HepG2 (cell line): ENCODE results near the gene NDUFV1. TPM values are rescaled to one million over a fixed set of nuclear protein-coding genes. Genes with fewer than 3 reads are reported as not detected.

Experiments
- KLF16 ChIP-seq, 2 experiments: sonication (generic) in 1 of 2; formaldehyde crosslinking in 1 of 2; IDR thresholded peaks; 2 replicates each; pipeline versions ENCODE4 v1.6.1 to v1.8.0; 2016 to 2023; ENCODE audit warnings: missing genetic modification reagents in 2 of 2, missing compliant biosample characterization in 1 of 2
- KMT2B ChIP-seq: IDR thresholded peaks from 2 replicates; pipeline ENCODE4 v1.6.1; 2016; ENCODE audit warnings: missing genetic modification reagents, missing compliant biosample characterization
- RFXAP ChIP-seq: sonication (generic); formaldehyde crosslinking; IDR thresholded peaks from 2 replicates; pipeline ENCODE4 v1.4.0; 2020; ENCODE audit warnings: missing genetic modification reagents, borderline replicate concordance
- SRSF1 ChIP-seq: fragments of 200-400 bp; formaldehyde crosslinking; optimal IDR thresholded peaks from 2 replicates; pipeline ENCODE3; 2017; ENCODE audit warnings: mild to moderate bottlenecking, low read depth, low read length, moderate library complexity
- TP53 ChIP-seq: sonication (generic); formaldehyde crosslinking; conservative IDR thresholded peaks from 2 replicates; pipeline ENCODE4 v1.4.0; 2020; ENCODE audit warnings: missing genetic modification reagents
- ZNF205 ChIP-seq: IDR thresholded peaks from 2 replicates; pipeline ENCODE4 v1.6.1; 2018; ENCODE audit warnings: missing biosample characterization, missing genetic modification reagents
- ZNF33A ChIP-seq: sonication (generic); formaldehyde crosslinking; IDR thresholded peaks from 2 replicates; pipeline ENCODE4 v1.5.1; 2020; ENCODE audit warnings: missing genetic modification reagents, mild to moderate bottlenecking, moderate library complexity, borderline replicate concordance
- ZNF747 ChIP-seq: sonication (generic); formaldehyde crosslinking; IDR thresholded peaks from 2 replicates; pipeline ENCODE4 v1.8.1; 2023; ENCODE audit warnings: missing genetic modification reagents, mild to moderate bottlenecking, borderline replicate concordance
- ZNF788 ChIP-seq: sonication (generic); formaldehyde crosslinking; IDR thresholded peaks from 2 replicates; pipeline ENCODE4 v1.5.0; 2020; ENCODE audit warnings: mild to moderate bottlenecking, missing genetic modification reagents, borderline replicate concordance
- polyA plus RNA-seq, 8 experiments: library from polyadenylated mRNA; depleted of rRNA in 3 of 8; stranded (reverse) in 7 of 8; unstranded in 1 of 8; fragments of >200 nt; fragmentation: Illumina TruSeq in 4 of 8; extraction: Trizol in 4 of 8; gene quantifications; 2 replicates each; pipeline versions ENCODE4 v1.2.1 to v1.2.3, GENCODE V29; 2011 to 2016; ENCODE audit warnings: low read depth in 4 of 8, missing spikeins in 1 of 8, mixed read lengths in 1 of 8; ENCODE audit not compliant: insufficient read depth in 1 of 8
- total RNA-seq, 5 experiments: library from RNA; depleted of rRNA; stranded (reverse); fragments of >200 nt; fragmentation: Illumina TruSeq; extraction: Trizol; gene quantifications; 2 replicates each; pipeline ENCODE4 v1.2.3, GENCODE V29; 2016; ENCODE audit warnings: low read depth in 1 of 5
- TF ChIP-seq, protein P1 (sequence below): sonication (generic); formaldehyde crosslinking; IDR thresholded peaks from 2 replicates; pipeline ENCODE4 v1.8.0; 2022; ENCODE audit warnings: mild to moderate bottlenecking, missing genetic modification reagents, borderline replicate concordance
- TF ChIP-seq, protein P2 (sequence below): sonication (generic); formaldehyde crosslinking; IDR thresholded peaks from 2 replicates; pipeline ENCODE4 v1.5.1; 2020; ENCODE audit warnings: mild to moderate bottlenecking, missing genetic modification reagents, borderline replicate concordance
- TF ChIP-seq, protein P3 (sequence below): sonication (generic); formaldehyde crosslinking; IDR thresholded peaks from 2 replicates; pipeline ENCODE4 v1.9.0; 2021; ENCODE audit warnings: missing genetic modification reagents, borderline replicate concordance
- TF ChIP-seq, protein P4 (sequence below), 2 experiments: sonication (generic) in 1 of 2; formaldehyde crosslinking in 1 of 2; IDR thresholded peaks; 2 replicates each; pipeline versions ENCODE4 v1.4.0 to v1.6.1; 2018 to 2020; ENCODE audit warnings: missing genetic modification reagents in 2 of 2, borderline replicate concordance in 1 of 2, low read depth in 1 of 2, mild to moderate bottlenecking in 1 of 2, missing biosample characterization in 1 of 2
- TF ChIP-seq, protein P5 (sequence below): sonication (generic); formaldehyde crosslinking; IDR thresholded peaks from 2 replicates; pipeline ENCODE4 v1.5.1; 2020; ENCODE audit warnings: missing genetic modification reagents, mild to moderate bottlenecking, borderline replicate concordance

Gene NDUFV1
- total and polyA plus RNA-seq, 2 of the 13 experiments (the other 11 are each of a cell fraction or from before 2014, with no cell fraction given) = 88.9 to 137 TPM

DNA sequence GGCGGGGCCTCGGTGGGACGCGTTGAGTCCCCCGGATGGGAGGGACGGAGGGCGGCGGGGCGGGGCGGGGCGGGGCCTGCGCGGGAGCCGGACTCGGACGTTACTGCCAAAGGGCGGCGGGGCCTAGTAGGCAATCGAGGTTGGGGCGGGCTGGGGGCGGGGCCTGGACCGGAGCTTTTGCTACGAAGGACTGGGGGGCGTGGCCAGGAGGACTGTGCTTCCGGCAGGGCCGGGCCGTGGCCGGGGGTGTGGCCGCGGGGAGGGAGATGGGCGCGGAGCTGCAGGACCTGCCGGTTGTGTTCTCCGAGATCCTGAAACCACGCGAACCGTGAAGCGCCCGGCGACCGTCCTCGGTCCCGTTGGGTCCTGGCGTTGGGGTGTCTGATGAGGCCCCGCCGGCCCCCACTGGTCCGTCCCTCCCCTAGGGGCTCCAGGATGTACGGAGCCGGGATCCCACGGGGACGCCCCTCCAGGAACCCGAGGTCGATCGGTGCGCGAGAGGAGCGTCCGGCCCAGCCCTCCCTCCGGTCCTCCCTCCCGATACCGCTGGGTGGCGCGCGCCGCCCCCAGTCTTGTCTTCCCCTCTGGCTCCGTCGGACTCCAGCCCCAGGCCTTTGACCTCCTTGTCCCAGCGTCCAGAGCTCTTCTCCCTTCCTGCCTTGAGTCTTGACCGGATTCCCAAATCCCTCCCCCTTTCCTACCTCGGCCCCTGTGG, 23.6 kb downstream of the NDUFV1 start (continued):
- peak; percentile 59 for TF ChIP-seq SRSF1
- peak; percentile 54; the same call in 1 of the 2 replicates for TF ChIP-seq ZNF747 (CRISPR knock-in tag)
- TF ChIP-seq, protein P1, sequence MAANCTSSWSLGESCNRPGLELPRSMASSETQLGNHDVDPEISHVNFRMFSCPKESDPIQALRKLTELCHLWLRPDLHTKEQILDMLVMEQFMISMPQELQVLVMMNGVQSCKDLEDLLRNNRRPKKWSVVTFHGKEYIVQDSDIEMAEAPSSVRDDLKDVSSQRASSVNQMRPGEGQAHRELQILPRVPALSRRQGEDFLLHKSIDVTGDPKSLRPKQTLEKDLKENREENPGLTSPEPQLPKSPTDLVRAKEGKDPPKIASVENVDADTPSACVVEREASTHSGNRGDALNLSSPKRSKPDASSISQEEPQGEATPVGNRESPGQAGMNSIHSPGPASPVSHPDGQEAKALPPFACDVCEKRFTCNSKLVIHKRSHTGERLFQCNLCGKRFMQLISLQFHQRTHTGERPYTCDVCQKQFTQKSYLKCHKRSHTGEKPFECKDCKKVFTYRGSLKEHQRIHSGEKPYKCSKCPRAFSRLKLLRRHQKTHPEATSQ = no peak
- TF ChIP-seq ZNF788 (CRISPR knock-in tag) = peak; percentile 69; the same call in 1 of the 2 replicates
- TF ChIP-seq, protein P2, sequence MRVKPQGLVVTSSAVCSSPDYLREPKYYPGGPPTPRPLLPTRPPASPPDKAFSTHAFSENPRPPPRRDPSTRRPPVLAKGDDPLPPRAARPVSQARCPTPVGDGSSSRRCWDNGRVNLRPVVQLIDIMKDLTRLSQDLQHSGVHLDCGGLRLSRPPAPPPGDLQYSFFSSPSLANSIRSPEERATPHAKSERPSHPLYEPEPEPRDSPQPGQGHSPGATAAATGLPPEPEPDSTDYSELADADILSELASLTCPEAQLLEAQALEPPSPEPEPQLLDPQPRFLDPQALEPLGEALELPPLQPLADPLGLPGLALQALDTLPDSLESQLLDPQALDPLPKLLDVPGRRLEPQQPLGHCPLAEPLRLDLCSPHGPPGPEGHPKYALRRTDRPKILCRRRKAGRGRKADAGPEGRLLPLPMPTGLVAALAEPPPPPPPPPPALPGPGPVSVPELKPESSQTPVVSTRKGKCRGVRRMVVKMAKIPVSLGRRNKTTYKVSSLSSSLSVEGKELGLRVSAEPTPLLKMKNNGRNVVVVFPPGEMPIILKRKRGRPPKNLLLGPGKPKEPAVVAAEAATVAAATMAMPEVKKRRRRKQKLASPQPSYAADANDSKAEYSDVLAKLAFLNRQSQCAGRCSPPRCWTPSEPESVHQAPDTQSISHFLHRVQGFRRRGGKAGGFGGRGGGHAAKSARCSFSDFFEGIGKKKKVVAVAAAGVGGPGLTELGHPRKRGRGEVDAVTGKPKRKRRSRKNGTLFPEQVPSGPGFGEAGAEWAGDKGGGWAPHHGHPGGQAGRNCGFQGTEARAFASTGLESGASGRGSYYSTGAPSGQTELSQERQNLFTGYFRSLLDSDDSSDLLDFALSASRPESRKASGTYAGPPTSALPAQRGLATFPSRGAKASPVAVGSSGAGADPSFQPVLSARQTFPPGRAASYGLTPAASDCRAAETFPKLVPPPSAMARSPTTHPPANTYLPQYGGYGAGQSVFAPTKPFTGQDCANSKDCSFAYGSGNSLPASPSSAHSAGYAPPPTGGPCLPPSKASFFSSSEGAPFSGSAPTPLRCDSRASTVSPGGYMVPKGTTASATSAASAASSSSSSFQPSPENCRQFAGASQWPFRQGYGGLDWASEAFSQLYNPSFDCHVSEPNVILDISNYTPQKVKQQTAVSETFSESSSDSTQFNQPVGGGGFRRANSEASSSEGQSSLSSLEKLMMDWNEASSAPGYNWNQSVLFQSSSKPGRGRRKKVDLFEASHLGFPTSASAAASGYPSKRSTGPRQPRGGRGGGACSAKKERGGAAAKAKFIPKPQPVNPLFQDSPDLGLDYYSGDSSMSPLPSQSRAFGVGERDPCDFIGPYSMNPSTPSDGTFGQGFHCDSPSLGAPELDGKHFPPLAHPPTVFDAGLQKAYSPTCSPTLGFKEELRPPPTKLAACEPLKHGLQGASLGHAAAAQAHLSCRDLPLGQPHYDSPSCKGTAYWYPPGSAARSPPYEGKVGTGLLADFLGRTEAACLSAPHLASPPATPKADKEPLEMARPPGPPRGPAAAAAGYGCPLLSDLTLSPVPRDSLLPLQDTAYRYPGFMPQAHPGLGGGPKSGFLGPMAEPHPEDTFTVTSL = 0 out of 2 replicates have a peak, but pooled peaks have one; percentile 50
- no peak; the same call in 1 of the 2 replicates for TF ChIP-seq KMT2B (CRISPR knock-in tag)
- peak; percentile 58; the same call in 1 of the 2 replicates for TF ChIP-seq ZNF205 (CRISPR knock-in tag)
- TF ChIP-seq, protein P3, sequence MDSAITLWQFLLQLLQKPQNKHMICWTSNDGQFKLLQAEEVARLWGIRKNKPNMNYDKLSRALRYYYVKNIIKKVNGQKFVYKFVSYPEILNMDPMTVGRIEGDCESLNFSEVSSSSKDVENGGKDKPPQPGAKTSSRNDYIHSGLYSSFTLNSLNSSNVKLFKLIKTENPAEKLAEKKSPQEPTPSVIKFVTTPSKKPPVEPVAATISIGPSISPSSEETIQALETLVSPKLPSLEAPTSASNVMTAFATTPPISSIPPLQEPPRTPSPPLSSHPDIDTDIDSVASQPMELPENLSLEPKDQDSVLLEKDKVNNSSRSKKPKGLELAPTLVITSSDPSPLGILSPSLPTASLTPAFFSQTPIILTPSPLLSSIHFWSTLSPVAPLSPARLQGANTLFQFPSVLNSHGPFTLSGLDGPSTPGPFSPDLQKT = no peak
- TF ChIP-seq ZNF33A (CRISPR knock-in tag) = 0 out of 2 replicates have a peak, but pooled peaks have one; percentile 72
- peak in 1 of 2 experiments; percentile 94; a peak in 2 of 4 replicates for TF ChIP-seq KLF16 (CRISPR knock-in tag; IDR thresholded peaks at IDR 0.05)
- peak; percentile 52; the same call in 1 of the 2 replicates for TF ChIP-seq TP53 (CRISPR knock-in tag)
- TF ChIP-seq, protein P4, sequence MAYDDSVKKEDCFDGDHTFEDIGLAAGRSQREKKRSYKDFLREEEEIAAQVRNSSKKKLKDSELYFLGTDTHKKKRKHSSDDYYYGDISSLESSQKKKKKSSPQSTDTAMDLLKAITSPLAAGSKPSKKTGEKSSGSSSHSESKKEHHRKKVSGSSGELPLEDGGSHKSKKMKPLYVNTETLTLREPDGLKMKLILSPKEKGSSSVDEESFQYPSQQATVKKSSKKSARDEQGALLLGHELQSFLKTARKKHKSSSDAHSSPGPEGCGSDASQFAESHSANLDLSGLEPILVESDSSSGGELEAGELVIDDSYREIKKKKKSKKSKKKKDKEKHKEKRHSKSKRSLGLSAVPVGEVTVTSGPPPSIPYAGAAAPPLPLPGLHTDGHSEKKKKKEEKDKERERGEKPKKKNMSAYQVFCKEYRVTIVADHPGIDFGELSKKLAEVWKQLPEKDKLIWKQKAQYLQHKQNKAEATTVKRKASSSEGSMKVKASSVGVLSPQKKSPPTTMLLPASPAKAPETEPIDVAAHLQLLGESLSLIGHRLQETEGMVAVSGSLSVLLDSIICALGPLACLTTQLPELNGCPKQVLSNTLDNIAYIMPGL (CRISPR knock-in tag; IDR thresholded peaks at IDR 0.05; ENCODE audit: borderline replicate concordance in 1 of 2, low read depth in 1 of 2) = peak; percentile 79 to 86; a peak in 3 of 4 replicates
- TF ChIP-seq, protein P5, sequence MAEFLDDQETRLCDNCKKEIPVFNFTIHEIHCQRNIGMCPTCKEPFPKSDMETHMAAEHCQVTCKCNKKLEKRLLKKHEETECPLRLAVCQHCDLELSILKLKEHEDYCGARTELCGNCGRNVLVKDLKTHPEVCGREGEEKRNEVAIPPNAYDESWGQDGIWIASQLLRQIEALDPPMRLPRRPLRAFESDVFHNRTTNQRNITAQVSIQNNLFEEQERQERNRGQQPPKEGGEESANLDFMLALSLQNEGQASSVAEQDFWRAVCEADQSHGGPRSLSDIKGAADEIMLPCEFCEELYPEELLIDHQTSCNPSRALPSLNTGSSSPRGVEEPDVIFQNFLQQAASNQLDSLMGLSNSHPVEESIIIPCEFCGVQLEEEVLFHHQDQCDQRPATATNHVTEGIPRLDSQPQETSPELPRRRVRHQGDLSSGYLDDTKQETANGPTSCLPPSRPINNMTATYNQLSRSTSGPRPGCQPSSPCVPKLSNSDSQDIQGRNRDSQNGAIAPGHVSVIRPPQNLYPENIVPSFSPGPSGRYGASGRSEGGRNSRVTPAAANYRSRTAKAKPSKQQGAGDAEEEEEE (CRISPR knock-in tag) = 0 out of 2 replicates have a peak, but pooled peaks have one; percentile 30
- peak; percentile 75; the same call in 1 of the 2 replicates for TF ChIP-seq RFXAP
